NCI-H460 (cell line): Measurements from ENCODE around the gene SLC30A2. TPM values are rescaled to one million over a fixed set of nuclear protein-coding genes. Genes with fewer than 3 reads are reported as not detected.

Experiments
- DNase-seq: peaks from one replicate; pipeline ENCODE4 v3.0.0-alpha.2; 2016; ENCODE audit warnings: low read depth; ENCODE audit errors: extremely low read depth
- total RNA-seq: library from RNA; depleted of rRNA; stranded (reverse); fragments of >200 nt; shearing (Covaris generic); gene quantifications from 2 replicates; pipeline ENCODE4 v1.2.3, GENCODE V29; 2014

The SLC30A2 gene
- total RNA-seq, 1 experiment from 2014 or later = not detected

GRCh38 chr1:26025060-26025459 lies 20.9 kb downstream of the SLC30A2 start:
- DNase-seq = no peak

DNA sequence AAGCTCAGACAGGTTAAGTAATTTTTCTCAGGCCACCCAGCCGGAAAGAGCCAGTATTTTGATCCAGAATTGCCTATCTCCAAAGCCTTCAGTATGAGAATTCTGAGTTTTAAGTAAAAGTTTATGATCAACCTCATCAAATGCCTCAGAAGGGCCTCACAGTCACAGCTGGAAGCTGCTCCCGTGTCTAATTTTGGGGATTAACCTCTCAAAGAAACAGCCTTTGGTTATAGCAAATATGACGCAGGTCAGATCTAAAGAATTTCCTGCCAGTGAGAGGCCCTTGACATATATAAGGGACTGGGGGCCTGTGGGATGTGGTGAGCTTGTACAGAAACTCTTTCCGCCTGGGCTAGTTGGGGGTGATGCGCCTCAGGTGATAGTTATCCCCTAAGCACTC lies 22.1 kb downstream of the SLC30A2 start:
- DNase-seq = no peak

- DNase-seq = no peak
Observed at GRCh38 chr1:26023009-26023408, 22.9 kb downstream of the SLC30A2 start.

DNA sequence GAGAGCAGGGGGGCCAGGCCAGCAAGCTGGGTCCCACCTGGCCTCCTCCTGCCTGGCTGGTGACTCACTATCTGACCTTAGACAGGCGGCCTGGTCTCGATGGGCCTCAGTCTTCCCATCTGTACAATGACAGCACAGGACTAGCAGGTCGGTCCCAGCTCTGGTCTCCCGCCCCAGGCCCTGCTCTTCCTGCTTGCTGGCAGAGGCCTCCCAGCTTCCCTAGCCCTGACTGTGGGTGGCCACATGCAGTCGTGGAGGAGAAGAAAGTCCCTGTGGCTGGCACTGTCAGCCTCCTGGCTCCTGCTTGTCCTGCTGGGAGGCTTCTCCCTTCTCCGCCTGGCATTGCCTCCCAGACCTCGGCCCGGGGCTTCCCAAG lies 23.5 kb downstream of the SLC30A2 start:
- no peak for DNase-seq

DNA sequence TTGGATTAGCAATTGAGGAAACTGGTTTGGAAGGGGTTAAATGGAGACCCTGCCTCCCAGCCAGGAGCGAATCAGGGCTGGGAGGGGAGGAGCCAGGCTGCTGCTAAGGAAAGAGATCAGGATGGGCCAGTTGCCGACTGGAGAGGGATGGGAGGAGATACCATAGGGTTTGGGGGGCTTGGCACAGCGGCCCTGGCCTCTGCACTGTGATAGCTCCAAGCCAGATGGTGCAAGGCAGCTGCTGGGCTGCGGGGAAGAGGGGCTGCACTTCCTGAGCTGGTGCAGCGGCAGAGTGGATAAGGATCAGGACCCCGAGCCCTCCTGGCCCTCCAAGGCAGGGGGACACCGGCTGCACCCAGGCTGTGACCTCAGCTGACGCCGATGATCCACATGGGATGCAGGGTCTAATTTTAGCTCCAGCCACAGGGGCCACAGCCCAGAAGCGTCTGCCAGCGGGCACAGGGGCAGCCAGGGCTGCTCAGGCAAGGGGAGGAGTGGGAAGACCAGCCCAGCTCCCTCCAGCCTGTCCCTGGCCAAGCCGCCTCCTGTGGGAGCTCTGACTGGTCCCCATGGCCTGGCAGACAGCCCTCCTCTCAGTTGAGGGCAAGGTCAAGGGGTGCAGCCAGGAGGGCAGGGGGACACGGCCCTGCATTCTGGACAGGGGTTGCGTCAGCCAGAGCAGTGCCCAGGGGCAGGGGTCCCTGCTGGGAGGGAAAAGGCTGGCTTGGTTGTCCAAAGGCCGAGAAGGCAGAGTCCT lies 24.1 kb downstream of the SLC30A2 start, which contains the start of gene EXTL1:
Gene EXTL1, plus strand, starts transcription at position 129 of the 757 bp plus-strand sequence. CDS start 872 bp downstream, outside the sequence.
- DNase-seq = no peak

GRCh38 chr1:26020941-26021646 lies 24.8 kb downstream of the SLC30A2 start:
- DNase-seq = no peak

DNA sequence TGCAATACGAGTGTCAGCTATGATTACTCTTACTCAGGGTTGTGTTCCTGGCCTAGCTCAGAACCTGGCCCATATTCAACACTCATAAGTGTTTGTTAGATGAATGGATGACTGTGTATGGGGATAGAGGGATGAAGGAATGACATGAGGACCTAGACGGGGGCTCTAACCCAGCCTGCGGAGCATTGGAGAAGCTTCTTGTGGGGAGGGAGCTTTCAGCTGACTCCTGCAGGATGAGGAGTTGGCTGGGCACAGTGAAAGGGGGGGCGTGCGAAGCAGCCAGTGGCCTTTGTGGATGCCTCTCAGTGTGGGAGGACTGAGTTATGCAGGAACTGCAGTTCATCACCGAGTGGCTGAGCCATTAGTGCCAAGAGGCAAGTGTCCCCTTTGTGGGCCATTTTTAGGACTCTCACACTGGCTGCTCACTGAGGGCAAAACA lies 25.6 kb downstream of the SLC30A2 start:
- no peak for DNase-seq

- no peak for DNase-seq
Observed at GRCh38 chr1:26019641-26020315, 26.1 kb downstream of the SLC30A2 start.

- no peak for DNase-seq
Observed at GRCh38 chr1:26017606-26018005, 28.3 kb downstream of the SLC30A2 start.

- no peak for DNase-seq
Observed at GRCh38 chr1:26016953-26017545, 28.9 kb downstream of the SLC30A2 start.

DNA sequence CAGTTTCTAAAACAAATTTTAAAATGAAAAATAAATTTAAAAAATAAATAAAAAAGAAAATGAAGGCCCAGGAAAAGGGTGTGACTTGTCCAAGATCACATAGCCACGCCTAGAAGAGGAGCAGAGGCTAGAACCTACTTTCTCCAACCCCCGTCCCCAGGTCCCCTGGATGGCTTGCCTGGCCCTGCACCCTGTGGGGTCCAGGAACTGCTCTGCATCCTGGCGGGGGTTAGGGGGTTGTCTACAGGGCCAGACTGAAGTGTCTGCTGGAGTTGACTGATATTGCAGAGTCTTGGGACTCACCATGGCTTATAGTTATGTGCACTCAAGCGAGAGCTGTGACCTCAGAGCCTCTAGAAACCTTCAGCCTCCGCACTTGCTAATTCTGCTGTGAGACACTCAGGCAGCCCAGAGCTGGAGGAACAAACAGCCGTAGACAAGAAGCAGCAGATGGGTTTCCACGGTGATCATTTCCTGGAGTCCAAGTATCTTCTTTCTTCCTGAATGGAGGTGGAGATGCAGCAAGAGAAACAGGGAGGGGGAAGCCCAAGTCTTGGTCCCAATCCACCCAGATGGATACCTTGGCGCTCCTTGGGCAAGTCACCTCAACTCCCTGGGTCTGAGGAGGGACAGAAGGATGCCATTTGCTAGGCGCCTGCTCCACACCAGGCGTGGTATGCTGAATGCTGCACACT lies 29.5 kb downstream of the SLC30A2 start:
- DNase-seq = no peak

- DNase-seq = no peak
Observed at GRCh38 chr1:26015358-26015757, 30.6 kb downstream of the SLC30A2 start.

GRCh38 chr1:26014179-26014578 lies 31.7 kb downstream of the SLC30A2 start:
- no peak for DNase-seq

DNA sequence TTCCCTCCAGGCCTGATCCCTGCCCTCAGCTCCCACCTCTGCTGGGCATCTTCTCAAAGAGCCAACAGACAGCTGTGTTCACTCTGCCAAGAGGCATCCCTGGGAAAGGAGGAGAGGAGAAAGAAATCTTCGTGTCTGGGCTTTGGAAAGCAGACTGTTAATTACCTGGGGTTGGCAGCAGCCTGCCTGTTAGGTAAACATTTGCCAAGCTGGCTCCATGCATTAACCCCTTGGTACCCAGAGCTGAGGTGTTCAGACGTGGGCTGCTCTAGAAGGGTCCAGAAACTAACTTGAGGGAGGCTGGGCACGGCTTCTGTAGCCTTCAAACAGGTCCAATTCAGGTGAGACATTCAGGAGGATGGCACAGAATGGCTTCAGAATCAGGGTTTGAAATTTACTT lies 33.1 kb downstream of the SLC30A2 start:
- DNase-seq = no peak

GRCh38 chr1:26010825-26011224 lies 35.1 kb downstream of the SLC30A2 start:
- no peak for DNase-seq

DNA sequence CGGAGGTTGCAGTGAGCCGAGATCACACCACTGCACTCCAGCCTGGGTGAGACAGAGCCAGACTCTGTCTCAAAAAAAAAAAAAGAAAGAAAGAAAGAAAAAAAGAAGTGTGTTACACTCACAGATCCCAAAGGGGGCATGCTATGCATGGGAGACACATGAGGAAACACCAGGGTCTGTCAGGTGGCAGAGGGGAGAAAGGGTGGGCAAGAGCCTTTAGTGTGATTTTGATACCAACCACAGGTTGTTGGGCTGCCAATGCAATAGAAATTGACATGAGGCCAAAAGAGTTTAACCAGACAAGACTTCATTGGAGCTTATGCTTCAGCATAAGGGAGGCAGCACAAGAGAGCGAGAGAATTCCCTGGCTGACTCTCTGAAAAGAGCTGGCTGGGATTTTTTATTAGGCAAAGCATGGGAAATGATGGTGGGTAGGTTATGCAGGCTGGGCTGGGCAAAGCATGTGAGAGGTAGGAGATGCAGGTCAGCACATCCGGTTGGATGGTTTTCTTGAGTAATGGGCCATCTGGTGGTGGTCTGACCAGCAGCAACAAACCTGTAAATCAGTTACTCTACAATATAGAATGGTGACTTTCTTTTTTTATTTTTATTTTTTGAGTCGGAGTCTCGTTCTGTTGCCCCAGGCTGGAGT lies 36.0 kb downstream of the SLC30A2 start:
- DNase-seq = no peak

DNA sequence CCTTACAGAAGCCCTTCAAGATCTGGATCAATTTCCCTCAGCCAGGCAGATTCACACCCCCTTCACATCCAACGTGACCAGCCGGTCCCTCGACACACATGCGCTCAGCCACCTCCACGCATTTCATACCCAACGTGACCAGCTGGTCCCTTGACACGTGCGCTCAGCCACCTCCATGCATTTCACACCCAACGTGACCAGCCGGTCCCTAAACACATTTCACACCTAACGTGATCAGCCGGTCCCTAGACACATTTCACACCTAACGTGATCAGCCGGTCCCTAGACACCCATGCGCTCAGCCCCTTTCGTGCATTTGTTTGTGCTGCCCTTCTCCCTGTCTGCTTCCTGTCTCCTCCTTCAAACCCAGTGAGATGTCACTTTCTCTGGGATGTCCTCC lies 39.2 kb downstream of the SLC30A2 start:
- no peak for DNase-seq

GRCh38 chr1:26005434-26006105 lies 40.3 kb downstream of the SLC30A2 start:
- no peak for DNase-seq

GRCh38 chr1:26003756-26004155 lies 42.2 kb downstream of the SLC30A2 start:
- DNase-seq = no peak
